GM18507 (cell line): Measurements from ENCODE around the gene PRKN.

Experiments
- DNase-seq: peaks from one replicate; pipeline ENCODE4 v3.0.0; 2011; ENCODE audit warnings: low read depth; ENCODE audit not compliant: insufficient read length; ENCODE audit errors: extremely low spot score
- FAIRE-seq: peaks from 2 replicates; lab custom pipeline; 2011; peaks lifted over from hg19 to GRCh38; lab: Jason Lieb, UNC

PRKN gene

GRCh38 chr6:162187168-162187935, 540.2 kb downstream of the PRKN start:
- DNase-seq (no peak), FAIRE-seq (no peak)

GRCh38 chr6:162184465-162184864, 543.1 kb downstream of the PRKN start:
- DNase-seq (no peak), FAIRE-seq (no peak)

GRCh38 chr6:162181741-162182401, 545.7 kb downstream of the PRKN start:
- DNase-seq (no peak), FAIRE-seq (no peak)

- no peak for DNase-seq
Observed at GRCh38 chr6:162181111-162181510, 546.5 kb downstream of the PRKN start.

GRCh38 chr6:162179196-162179951, 548.2 kb downstream of the PRKN start:
- no peak for DNase-seq
- no peak for FAIRE-seq

More at GRCh38 chr6:162181111-162181510, 546.5 kb downstream of the PRKN start:
- FAIRE-seq, result no peak

- DNase-seq (no peak), FAIRE-seq (no peak)
Observed at GRCh38 chr6:162178666-162179065, 548.9 kb downstream of the PRKN start.

GRCh38 chr6:162178266-162178665, 549.3 kb downstream of the PRKN start:
- FAIRE-seq (no peak), DNase-seq (no peak)

GRCh38 chr6:162177746-162178145, 549.8 kb downstream of the PRKN start:
- DNase-seq (no peak), FAIRE-seq (no peak)

GRCh38 chr6:162173466-162173865, 554.1 kb downstream of the PRKN start:
- FAIRE-seq (no peak), DNase-seq (no peak)

- DNase-seq, result no peak
- no peak for FAIRE-seq
Observed at GRCh38 chr6:162165479-162165878, 562.1 kb downstream of the PRKN start.

- FAIRE-seq, result no peak
- no peak for DNase-seq
Observed at GRCh38 chr6:162157167-162157870, 570.2 kb downstream of the PRKN start.

- FAIRE-seq (no peak), DNase-seq (no peak)
Observed at GRCh38 chr6:162156146-162156545, 571.4 kb downstream of the PRKN start.

- no peak for DNase-seq
- FAIRE-seq, result no peak
Observed at GRCh38 chr6:162154930-162155329, 572.6 kb downstream of the PRKN start.

GRCh38 chr6:162154001-162154400, 573.6 kb downstream of the PRKN start:
- FAIRE-seq (no peak), DNase-seq (no peak)

GRCh38 chr6:162153120-162153519, 574.4 kb downstream of the PRKN start:
- FAIRE-seq, result no peak
- no peak for DNase-seq

- no peak for FAIRE-seq
- no peak for DNase-seq
Observed at GRCh38 chr6:162151021-162151665, 576.4 kb downstream of the PRKN start.

GRCh38 chr6:162150295-162150694, 577.3 kb downstream of the PRKN start:
- FAIRE-seq, result no peak
- DNase-seq, result no peak

GRCh38 chr6:162149786-162150185, 577.8 kb downstream of the PRKN start:
- DNase-seq, result no peak
- FAIRE-seq, result no peak

GRCh38 chr6:162147805-162148204, 579.8 kb downstream of the PRKN start:
- DNase-seq, result no peak
- no peak for FAIRE-seq
